Adrenal gland (tissue), 5 donors: ENCODE measurements around the gene MSRB3.

Experiments used
- CTCF ChIP-seq, 6 experiments: fragments of 450-650 bp in 4 of 6; fragments of 200-600 bp in 2 of 6; sonication (generic) in 1 of 6; IDR thresholded peaks; 1 replicate in 5 of 6; 2 replicates in 1 of 6; pipeline versions ENCODE4 v1.5.1 to v1.8.0; 2016 to 2021; ENCODE audit warnings: antibody characterized with exemption in 6 of 6, mild to moderate bottlenecking in 2 of 6, moderate library complexity in 1 of 6
- POLR2A ChIP-seq, 2 donors: fragments of 450-650 bp; IDR thresholded peaks; one replicate each; pipeline ENCODE4 v1.6.1; 2017; ENCODE audit warnings: antibody characterized with exemption in 2 of 2, mild to moderate bottlenecking in 2 of 2, moderate library complexity in 1 of 2
- donor health status: DM: no; HTN: no; CAD: no.

GRCh38 chr12:65504417-65504816, 225.9 kb downstream of the MSRB3 start:
- TF ChIP-seq CTCF (IDR thresholded peaks at IDR 0.05) (no peak), POLR2A (IDR thresholded peaks at IDR 0.05) (no peak)
